Measurements from ENCODE around the gene APOL5. TPM values are rescaled to one million over a fixed set of nuclear protein-coding genes. Genes with fewer than 3 reads are reported as not detected.

The APOL5 gene
- total RNA-seq, 1 donor from 2014 or later, result not detected

- Mint-ChIP-seq H3K27me3 (ENCODE audit: low read depth) (no peaks in the 10 kb centered on the region), H3K36me3 (ENCODE audit: low read depth) (no peaks in the 10 kb centered on the region), H3K4me1 (no peaks in the 10 kb centered on the region), H3K4me3 (no peak overlapping the region), H3K9me3 (peaks cover 4% of the 10 kb centered on the region), H3K27ac (ENCODE audit: unreplicated experiment) (no peak overlapping the region)
- no peak for DNase-seq (ENCODE audit: low read depth, low spot score)
- no peak for TF ChIP-seq CTCF (conservative IDR thresholded peaks at IDR 0.05)
These were observed 8.7 kb downstream of the APOL5 start for GRCh38 chr22:35726398-35726797.

GRCh38 chr22:35726933-35727332 is 9.3 kb downstream of the APOL5 start:
- no peaks in the 10 kb centered on the region for H3K27me3 Mint-ChIP-seq (ENCODE audit: low read depth)
- DNase-seq (ENCODE audit: low read depth, low spot score), result no peak
- no peaks in the 10 kb centered on the region for H3K36me3 Mint-ChIP-seq (ENCODE audit: low read depth)
- no peak for TF ChIP-seq CTCF (conservative IDR thresholded peaks at IDR 0.05)
- H3K4me1 Mint-ChIP-seq, result no peaks in the 10 kb centered on the region
- H3K9me3 Mint-ChIP-seq, result peaks cover 4% of the 10 kb centered on the region
- H3K4me3 Mint-ChIP-seq, result no peak overlapping the region
- H3K27ac Mint-ChIP-seq (ENCODE audit: unreplicated experiment), result no peak overlapping the region

GRCh38 chr22:35727436-35727835 is 9.8 kb downstream of the APOL5 start:
- no peak overlapping the region for H3K27ac Mint-ChIP-seq (ENCODE audit: unreplicated experiment)
- TF ChIP-seq CTCF (conservative IDR thresholded peaks at IDR 0.05), result no peak
- no peaks in the 10 kb centered on the region for H3K36me3 Mint-ChIP-seq (ENCODE audit: low read depth)

GRCh38 chr22:35728639-35729308 is 11.1 kb downstream of the APOL5 start:
- no peak overlapping the region for H3K4me3 Mint-ChIP-seq
- no peak for DNase-seq (ENCODE audit: low read depth, low spot score)
- peaks cover 4% of the 10 kb centered on the region for H3K9me3 Mint-ChIP-seq
- no peaks in the 10 kb centered on the region for H3K4me1 Mint-ChIP-seq
- no peaks in the 10 kb centered on the region for H3K27me3 Mint-ChIP-seq (ENCODE audit: low read depth)
- no peak overlapping the region for H3K27ac Mint-ChIP-seq (ENCODE audit: unreplicated experiment)
- no peak for TF ChIP-seq CTCF (conservative IDR thresholded peaks at IDR 0.05)
- no peaks in the 10 kb centered on the region for H3K36me3 Mint-ChIP-seq (ENCODE audit: low read depth)

More at GRCh38 chr22:35727436-35727835, 9.8 kb downstream of the APOL5 start:
- Mint-ChIP-seq H3K27me3 (ENCODE audit: low read depth) (no peaks in the 10 kb centered on the region), H3K9me3 (peaks cover 4% of the 10 kb centered on the region), H3K4me1 (no peaks in the 10 kb centered on the region), H3K4me3 (no peak overlapping the region)
- no peak for DNase-seq (ENCODE audit: low read depth, low spot score)

- no peak for TF ChIP-seq CTCF (conservative IDR thresholded peaks at IDR 0.05)
- no peaks in the 10 kb centered on the region for H3K36me3 Mint-ChIP-seq (ENCODE audit: low read depth)
- H3K9me3 Mint-ChIP-seq, result peaks cover 4% of the 10 kb centered on the region
- no peaks in the 10 kb centered on the region for H3K4me1 Mint-ChIP-seq
- no peak overlapping the region for H3K4me3 Mint-ChIP-seq
- H3K27me3 Mint-ChIP-seq (ENCODE audit: low read depth), result no peaks in the 10 kb centered on the region
- no peak overlapping the region for H3K27ac Mint-ChIP-seq (ENCODE audit: unreplicated experiment)
- DNase-seq (ENCODE audit: low read depth, low spot score), result no peak
These were observed 11.6 kb downstream of the APOL5 start for GRCh38 chr22:35729309-35729698.
